ENCODE measurements around the gene DBH. TPM values are rescaled to one million over a fixed set of nuclear protein-coding genes. Genes with fewer than 3 reads are reported as not detected.

Gene DBH
- polyA plus RNA-seq, 3 donors, result not detected

DNA sequence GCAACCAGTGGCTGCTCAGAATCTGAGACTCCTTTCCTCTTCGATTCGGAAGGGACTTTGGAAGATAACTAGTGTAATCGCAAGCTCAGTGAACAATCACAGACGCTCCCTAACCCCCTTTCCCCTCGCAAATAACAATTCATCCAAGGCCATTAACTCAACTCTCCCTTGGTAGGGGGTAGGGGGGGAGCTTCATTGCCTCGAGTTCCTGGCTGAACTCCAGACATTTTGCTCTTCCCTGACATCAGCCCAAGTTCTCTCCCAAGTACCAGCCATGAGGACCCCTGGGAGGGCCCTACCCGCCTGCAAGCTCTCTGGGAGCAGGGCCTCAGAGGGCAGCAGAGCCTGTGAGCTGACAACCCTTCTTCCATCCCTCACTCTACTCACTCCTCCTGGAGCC lies 35.4 kb upstream of the DBH start:
- Histone ChIP-seq H3K9ac (ENCODE audit: insufficient read depth, low read length, poor library complexity, severe bottlenecking) (no peak overlapping the region), H3K27me3 (ENCODE audit: control insufficient read depth in 2 of 2, insufficient read depth in 2 of 2, low read length in 2 of 2) (no peaks in the 10 kb centered on the region), H3K4me1 (ENCODE audit: control insufficient read depth in 1 of 2, insufficient read depth in 2 of 2, low read length in 2 of 2) (no peaks in the 10 kb centered on the region), H3K27ac (ENCODE audit: low read depth in 1 of 2, low read length in 2 of 2) (no peak overlapping the region), H3K9me3 (replicated peaks in 1 of 2; ENCODE audit: control insufficient read depth in 1 of 2, insufficient read depth in 1 of 2, low read length in 2 of 2) (peaks cover 29 to 33% of the 10 kb centered on the region in 2 donors), H3K4me3 (replicated peaks in 1 of 3; ENCODE audit: low read depth in 2 of 3, low read length in 3 of 3) (no peak overlapping the region), H2AFZ (ENCODE audit: insufficient read depth, low read depth, low read length, poor library complexity, severe bottlenecking) (no peak overlapping the region), H3K79me2 (ENCODE audit: insufficient read depth, low read length) (no peaks in the 10 kb centered on the region), H3K36me3 (replicated peaks in 1 of 2; ENCODE audit: control insufficient read depth in 1 of 2, insufficient read depth in 2 of 2, low read length in 2 of 2) (no peaks in the 10 kb centered on the region), H4K20me1 (ENCODE audit: insufficient read depth, low read length) (no peaks in the 10 kb centered on the region), H3K4me2 (replicated peaks; ENCODE audit: extremely low read depth, low read length, poor library complexity, severe bottlenecking) (no peak overlapping the region)
- Mint-ChIP-seq H3K4me3 (no peak overlapping the region), H3K4me1 (no peaks in the 10 kb centered on the region), H3K27me3 (ENCODE audit: low read depth in 3 of 3) (peaks cover 2 to 6% (median 4%) of the 10 kb centered on the region in 3 donors), H3K27ac (no peak overlapping the region), H3K36me3 (no peaks in the 10 kb centered on the region), H3K9me3 (peaks cover 20 to 28% (median 25%) of the 10 kb centered on the region in 7 donors)
- intact Hi-C loops (cut with micrococcal nuclease), result no loop called here
- WGBS (ENCODE audit: insufficient coverage), result 88% methylated on average over 1 of the region's 7 CpGs
- DNase-seq, result no peak
- TF ChIP-seq, protein P1, sequence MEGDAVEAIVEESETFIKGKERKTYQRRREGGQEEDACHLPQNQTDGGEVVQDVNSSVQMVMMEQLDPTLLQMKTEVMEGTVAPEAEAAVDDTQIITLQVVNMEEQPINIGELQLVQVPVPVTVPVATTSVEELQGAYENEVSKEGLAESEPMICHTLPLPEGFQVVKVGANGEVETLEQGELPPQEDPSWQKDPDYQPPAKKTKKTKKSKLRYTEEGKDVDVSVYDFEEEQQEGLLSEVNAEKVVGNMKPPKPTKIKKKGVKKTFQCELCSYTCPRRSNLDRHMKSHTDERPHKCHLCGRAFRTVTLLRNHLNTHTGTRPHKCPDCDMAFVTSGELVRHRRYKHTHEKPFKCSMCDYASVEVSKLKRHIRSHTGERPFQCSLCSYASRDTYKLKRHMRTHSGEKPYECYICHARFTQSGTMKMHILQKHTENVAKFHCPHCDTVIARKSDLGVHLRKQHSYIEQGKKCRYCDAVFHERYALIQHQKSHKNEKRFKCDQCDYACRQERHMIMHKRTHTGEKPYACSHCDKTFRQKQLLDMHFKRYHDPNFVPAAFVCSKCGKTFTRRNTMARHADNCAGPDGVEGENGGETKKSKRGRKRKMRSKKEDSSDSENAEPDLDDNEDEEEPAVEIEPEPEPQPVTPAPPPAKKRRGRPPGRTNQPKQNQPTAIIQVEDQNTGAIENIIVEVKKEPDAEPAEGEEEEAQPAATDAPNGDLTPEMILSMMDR (IDR thresholded peaks at IDR 0.05), result no peak

DNA sequence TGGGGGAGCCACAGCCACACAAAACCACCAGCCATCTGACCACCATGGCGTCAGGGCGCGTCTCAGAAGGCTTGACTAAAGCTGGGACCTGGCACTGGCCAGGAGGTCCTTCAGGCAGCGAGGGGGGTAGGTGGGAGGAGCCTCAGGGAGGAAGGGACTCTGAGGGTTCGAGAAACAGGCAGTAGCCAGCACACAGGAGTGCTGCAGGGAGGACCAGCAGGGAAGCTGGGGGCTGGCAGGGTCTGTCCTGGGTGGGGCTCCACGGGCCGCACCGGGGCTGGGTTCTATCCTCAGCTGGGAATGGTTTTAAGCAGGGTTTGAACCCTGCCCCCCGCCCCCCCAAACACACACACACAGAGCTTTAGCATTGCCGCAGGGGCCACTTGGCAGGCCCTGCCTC lies 34.4 kb upstream of the DBH start:
- no peak overlapping the region for H3K4me3 ChIP-seq (replicated peaks in 1 of 3; ENCODE audit: low read depth in 2 of 3, low read length in 3 of 3)
- no peaks in the 10 kb centered on the region for H3K4me1 ChIP-seq (ENCODE audit: control insufficient read depth in 1 of 2, insufficient read depth in 2 of 2, low read length in 2 of 2)
- intact Hi-C loops (cut with micrococcal nuclease), result no loop called here
- peaks cover 19 to 26% of the 10 kb centered on the region in 2 donors for H3K9me3 ChIP-seq (replicated peaks in 1 of 2; ENCODE audit: control insufficient read depth in 1 of 2, insufficient read depth in 1 of 2, low read length in 2 of 2)
- Mint-ChIP-seq H3K36me3 (no peaks in the 10 kb centered on the region), H3K27me3 (ENCODE audit: low read depth in 3 of 3) (peaks cover 4 to 8% (median 5%) of the 10 kb centered on the region in 3 donors), H3K4me1 (no peaks in the 10 kb centered on the region), H3K9me3 (peaks cover 12 to 19% (median 16%) of the 10 kb centered on the region in 7 donors), H3K27ac (no peak overlapping the region), H3K4me3 (no peak overlapping the region)
- DNase-seq, result no peak
- H3K36me3 ChIP-seq (replicated peaks in 1 of 2; ENCODE audit: control insufficient read depth in 1 of 2, insufficient read depth in 2 of 2, low read length in 2 of 2), result no peaks in the 10 kb centered on the region
- 88% methylated on average over 6 of the region's 10 CpGs for WGBS (ENCODE audit: insufficient coverage)
- H3K27me3 ChIP-seq (ENCODE audit: control insufficient read depth in 2 of 2, insufficient read depth in 2 of 2, low read length in 2 of 2), result no peaks in the 10 kb centered on the region
- TF ChIP-seq, protein P1 (IDR thresholded peaks at IDR 0.05), result no peak
- H3K79me2 ChIP-seq (ENCODE audit: insufficient read depth, low read length), result no peaks in the 10 kb centered on the region
- no peak overlapping the region for H3K27ac ChIP-seq (ENCODE audit: low read depth in 1 of 2, low read length in 2 of 2)
- H2AFZ ChIP-seq (ENCODE audit: insufficient read depth, low read depth, low read length, poor library complexity, severe bottlenecking), result no peak overlapping the region
- H3K9ac ChIP-seq (ENCODE audit: insufficient read depth, low read length, poor library complexity, severe bottlenecking), result no peak overlapping the region
- no peaks in the 10 kb centered on the region for H4K20me1 ChIP-seq (ENCODE audit: insufficient read depth, low read length)
- H3K4me2 ChIP-seq (replicated peaks; ENCODE audit: extremely low read depth, low read length, poor library complexity, severe bottlenecking), result no peak overlapping the region

Measured in CD14-positive monocyte (primary cell).